ENCODE data around the gene TMEM54.

GRCh38 chr1:32885676-32886003 lies 15.5 kb downstream of the TMEM54 start:
- TF ChIP-seq CTCF (IDR thresholded peaks at IDR 0.05; ENCODE audit: insufficient read depth, low read length) (no peak), REST (IDR thresholded peaks at IDR 0.05; ENCODE audit: insufficient replicate concordance, low read depth) (no peak), POLR2AphosphoS5 (IDR thresholded peaks at IDR 0.05; ENCODE audit: low read depth) (no peak), SPI1 (IDR thresholded peaks at IDR 0.05; ENCODE audit: borderline replicate concordance, low read depth) (no peak)
